Tracheal epithelial cell (primary cell): ENCODE measurements around the gene CLK2. TPM values are rescaled to one million over a fixed set of nuclear protein-coding genes. Genes with fewer than 3 reads are reported as not detected.

Experiments used
- total RNA-seq: library from RNA; depleted of rRNA; stranded (reverse); fragments of >200 nt; gene quantifications from 2 replicates; pipeline ENCODE4 v1.2.1, GENCODE V29; 2014

The CLK2 gene
- 12.6 and 16.4 TPM in 2 replicates for total RNA-seq

DNA sequence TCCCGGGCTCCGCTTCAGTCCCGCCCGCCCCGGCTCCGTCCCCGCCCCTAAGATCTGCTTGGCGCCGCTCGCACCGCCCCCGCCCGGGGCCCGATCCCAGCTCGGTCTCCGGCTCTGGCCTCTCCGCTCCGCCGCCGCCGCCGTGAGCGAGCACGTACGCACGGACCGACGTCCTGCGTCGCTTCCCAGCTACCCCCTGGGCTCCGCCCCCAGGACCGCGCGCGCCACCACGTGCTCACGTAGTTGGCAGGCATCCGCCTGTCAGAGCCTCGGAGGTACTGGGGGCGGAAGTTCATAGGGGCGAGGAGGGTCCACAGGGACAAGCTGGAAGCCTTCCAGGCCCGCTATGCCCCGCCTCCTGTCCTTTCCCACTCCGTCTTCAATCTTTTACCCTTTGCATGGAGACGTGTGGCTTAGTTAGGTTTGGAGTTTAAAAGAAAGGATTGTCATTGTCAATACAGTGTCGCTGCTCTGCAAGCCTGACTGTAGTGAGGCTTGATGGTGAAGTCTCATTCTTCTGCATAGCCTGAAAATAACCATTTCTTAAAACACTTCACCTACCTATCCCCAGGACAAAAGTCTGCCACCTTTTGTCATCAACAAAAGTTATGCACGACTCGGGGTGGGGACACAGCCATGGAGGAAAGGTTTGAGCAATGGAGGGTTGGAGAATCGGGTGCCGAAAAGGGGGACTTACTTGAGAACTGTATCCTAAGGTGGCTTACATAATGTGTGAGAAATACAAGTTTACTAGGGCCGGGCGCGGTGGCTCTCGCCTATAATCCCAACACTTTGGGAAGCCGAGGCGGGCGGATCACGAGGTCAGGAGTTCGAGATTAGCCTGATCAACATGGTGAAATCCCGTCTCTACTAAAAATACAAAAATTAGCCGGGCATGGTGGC, at the start of gene CLK2:
Gene CLK2, minus strand, starts transcription at position 162 of the 903 bp plus-strand sequence. CDS start 2,527 bp downstream, outside the sequence.

DNA sequence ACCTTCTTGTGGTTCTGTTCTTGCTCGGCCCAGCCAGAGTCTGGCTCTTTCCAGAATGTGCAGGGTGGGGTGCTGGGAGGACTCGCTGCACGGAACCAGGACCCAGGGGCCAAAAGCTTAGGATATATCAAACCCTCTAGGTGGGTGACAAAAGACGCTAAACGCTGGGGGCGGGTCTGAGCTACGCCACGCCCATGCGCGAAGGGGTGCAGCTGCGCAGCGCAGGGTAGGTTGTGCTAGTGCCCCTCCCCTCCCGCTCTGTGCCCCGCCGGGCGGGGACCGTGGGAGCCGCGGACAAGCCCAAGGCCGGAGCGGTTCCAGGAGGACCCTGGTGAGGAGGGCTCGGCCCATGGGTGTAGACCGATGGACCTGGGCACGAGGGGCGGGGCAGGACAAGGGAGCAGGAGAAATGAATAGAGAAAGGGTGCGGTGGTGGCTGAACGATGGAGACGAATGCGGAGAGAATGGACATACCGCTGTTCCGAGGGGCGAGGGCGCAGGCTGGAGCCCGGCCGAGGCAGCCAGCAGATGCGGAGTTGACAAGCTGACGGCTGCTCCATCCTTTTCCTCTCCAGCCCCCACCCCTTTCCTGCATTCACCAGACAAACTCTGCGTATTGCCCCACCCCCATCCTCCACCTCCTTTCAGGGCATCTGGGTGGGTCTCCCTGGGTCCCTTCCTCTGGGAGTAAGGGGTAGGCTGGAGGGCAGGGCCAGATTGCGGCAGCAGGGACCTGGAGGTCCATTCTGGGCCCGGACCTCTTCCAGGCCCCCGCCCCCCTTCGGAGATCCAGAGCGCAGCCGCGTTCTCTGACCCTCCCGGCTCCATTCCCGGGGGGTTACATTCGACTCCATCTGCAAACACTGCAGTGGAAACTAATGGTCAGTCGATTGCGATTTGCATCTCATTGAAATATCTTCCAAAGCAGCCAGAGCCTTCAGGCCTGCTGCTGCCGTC, 47.6 kb upstream of the CLK2 start, which contains the start of gene RUSC1:
Gene RUSC1, plus strand, starts transcription at position 234 of the 957 bp plus-strand sequence. CDS start 880 bp downstream, outside the sequence.

DNA sequence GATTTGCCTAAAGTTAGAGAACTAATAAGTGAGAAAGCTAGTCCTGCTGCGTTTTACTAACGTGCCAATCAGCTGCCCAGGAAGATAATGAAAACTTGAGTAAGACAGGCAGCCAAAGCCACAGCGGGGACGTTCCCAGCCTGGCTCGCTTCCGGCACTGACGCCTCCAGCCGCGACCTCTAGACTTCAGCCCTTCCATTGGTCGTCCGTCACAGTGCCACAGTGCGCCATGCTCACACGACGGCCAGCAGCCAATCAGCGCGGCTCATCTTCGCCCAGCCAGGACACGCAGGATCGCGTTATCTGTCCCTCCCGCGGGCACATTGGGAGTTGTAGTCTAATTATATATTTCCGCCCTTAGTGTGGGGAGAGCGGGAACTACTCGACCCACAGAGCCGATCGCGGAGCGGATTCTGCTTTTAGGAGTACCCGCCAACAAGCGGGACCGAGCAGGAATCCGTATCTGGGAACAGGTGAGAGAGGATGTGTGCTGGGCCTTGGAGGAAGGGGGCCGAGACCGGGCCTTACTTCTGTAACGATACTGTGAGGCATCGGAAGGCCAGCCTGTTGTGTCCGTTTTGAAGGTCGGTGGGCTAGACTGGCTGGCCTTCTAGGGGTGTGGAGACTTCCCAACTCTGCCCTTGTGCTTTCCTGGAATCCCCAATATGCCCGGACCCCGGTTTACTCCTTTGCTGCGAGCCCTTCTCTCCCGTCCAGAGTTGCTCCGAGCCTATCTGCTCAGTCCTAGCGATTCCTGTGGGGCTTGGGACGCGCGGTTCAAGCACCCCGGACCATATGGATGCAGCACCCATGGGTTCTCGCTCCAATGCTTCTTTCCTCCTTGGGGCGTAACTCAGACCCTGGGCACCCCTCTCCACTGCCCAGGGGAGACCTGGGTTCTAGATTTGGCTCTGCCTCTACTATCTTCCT, 35.5 kb upstream of the CLK2 start, which contains the start of gene FDPS:
Gene FDPS, plus strand, starts transcription at position 374 of the 930 bp plus-strand sequence. CDS start 924 bp downstream, outside the sequence.

DNA sequence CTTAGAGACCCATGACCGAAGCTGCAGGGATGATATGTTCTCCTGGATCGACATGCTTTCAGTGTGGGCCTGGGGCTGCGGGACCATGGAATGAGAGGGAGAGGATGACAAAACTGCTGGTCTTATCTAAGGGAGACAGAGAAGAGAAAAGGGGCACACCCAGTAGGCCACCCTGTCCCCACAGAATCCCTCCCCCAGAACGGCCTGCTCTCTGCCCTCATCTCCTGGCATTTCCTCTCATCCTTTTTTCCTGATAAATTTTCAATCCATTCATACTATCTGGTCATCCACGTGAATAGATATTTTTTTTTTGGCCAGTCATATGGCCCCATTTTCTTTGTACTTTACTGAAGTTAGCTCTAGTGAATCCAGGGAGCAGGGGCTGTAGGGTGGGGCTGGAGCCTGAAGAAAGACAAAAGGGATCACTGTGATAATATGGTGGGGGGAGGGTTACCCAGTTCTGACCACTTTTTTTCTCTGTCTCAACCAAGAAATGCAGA, 28.1 kb upstream of the CLK2 start, which contains the start of gene PKLR:
Gene PKLR, minus strand, starts transcription at position 97 of the 500 bp plus-strand sequence. Its CDS starts 43 bp downstream, at position 54.

DNA sequence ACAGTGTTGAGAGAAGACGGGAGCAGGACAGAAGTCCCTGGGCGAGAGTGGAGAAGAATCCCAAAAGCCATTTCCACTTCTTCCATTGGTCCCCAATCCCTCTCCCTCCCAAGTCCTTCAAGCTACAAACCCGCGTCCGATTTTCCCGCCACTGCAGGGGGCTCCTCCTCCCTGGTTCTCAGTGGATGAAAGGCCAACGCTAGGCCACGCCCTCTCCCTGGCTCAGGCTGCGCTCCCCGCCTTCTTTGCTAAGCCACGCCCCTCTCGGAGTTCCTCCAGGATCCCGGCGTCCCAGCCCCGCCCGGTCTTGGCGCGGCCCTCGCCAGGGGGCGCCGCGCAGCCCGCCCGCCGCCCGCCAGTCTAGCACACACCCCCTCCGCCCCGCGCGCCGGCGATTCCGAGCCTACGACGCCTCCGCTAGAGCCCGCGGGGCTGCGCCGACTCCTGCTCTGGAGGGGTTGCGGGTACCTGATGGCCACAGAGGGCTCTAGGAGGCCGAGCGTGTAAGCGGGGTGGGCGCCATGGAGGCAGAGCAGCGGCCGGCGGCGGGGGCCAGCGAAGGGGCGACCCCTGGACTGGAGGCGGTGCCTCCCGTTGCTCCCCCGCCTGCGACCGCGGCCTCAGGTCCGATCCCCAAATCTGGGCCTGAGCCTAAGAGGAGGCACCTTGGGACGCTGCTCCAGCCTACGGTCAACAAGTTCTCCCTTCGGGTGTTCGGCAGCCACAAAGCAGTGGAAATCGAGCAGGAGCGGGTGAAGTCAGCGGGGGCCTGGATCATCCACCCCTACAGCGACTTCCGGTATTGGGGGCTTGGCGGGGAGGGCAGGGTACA, 4.0 kb upstream of the CLK2 start, which contains the start of gene HCN3:
Gene HCN3, plus strand, starts transcription at position 394 of the 832 bp plus-strand sequence. Its CDS starts 128 bp downstream, at position 522.

DNA sequence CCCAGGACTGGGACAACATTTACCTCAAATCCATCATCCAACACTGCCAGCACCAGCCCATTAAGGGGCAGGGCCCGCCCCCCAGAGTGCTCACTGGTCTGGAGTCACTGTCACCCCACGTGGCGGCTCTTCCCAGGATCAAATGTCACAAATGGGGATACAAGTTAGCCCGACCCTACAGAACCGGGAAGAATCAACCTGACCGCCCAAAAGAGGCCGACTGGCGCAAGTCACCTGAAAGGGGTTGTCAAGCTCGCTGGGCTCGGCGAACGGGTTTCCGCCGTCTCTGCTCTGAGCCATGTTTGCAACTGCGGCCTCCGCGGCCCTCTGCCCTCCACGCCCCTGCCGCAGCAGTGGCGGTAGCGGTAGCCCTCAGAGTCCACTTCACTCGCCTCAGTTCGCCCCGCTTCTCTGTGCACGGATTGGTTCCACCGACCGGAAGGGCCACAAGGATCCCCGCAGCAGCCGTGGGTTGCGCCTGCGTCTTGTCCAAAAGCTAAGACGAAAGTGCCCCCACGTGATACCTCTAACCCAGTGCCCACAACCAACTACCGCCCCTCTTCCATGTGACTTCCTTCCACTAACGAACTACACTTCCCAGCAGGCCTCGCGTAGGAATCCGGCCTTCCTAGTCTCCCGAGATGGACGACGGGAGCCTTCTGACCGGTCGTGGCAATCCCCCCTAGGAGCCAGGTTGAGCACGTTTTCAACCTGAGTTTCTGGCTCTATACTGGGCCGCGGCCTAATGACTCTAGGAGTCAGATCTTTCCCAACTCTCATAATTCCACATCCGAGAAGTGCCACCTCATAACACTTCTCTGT, 11.2 kb downstream of the CLK2 start, which contains the start of gene SCAMP3:
Gene SCAMP3, minus strand, starts transcription at position 509 of the 822 bp plus-strand sequence. Its CDS starts 209 bp downstream, at position 300.

DNA sequence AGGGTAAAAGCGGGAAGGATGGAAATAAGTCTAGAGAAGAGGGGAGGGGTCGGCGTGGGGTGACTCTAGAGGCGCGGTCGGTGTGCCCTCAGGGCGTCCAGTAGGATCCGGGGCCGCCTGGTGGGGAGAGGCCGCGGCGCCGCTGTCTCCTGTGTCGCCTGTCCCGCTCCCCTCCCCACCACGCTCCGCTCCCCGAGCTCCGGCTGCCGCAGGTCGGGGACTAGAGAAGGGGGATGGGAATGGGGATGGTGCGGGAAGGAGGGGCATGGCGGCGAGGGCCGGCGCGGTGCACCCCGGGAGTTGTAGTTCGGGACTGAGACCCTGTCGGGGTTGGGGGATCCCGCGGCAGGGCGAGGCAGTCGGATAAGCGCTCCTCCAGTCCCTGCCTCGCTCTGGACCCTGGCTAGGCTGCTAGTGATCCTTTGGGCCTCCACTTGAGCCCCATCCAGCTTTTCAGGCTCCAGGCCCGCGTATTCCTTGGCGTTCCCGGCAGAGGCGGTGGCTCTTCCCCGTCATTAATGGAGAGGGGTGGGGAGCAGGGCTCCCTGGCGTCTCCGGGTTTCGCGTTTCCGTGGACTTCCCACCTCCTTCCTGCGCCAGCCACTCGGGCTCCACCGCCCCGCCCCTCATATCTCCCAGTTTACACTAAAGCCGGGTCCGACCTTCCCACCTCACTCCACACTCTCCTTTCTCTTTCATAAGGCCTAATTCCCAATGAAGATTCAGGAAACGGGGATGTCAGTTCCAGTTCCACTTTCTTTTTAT, 17.9 kb downstream of the CLK2 start, which contains the start of gene ENTREP3:
Gene ENTREP3, minus strand, starts transcription at position 241 of the 765 bp plus-strand sequence. CDS start 606 bp downstream, outside the sequence.

Other genes starting within 250 kb of the CLK2 start
- gene DCST2, start 239.7 kb downstream of the CLK2 start, total RNA-seq = 0.64 TPM in 1 of 2 replicates, not detected in the other
- gene DCST1, start 239.7 kb downstream of the CLK2 start, total RNA-seq = 0.21 TPM in 1 of 2 replicates, not detected in the other
- gene ADAM15, start 222.2 kb downstream of the CLK2 start, total RNA-seq = 257 and 285 TPM in 2 replicates
- 15.8 and 18.1 TPM in 2 replicates for gene EFNA4, start 209.8 kb downstream of the CLK2 start, total RNA-seq
- 9.9 and 12.6 TPM in 2 replicates for gene EFNA3, start 194.7 kb downstream of the CLK2 start, total RNA-seq
- gene EFNA1, start 145.6 kb downstream of the CLK2 start, total RNA-seq = 44.8 and 111 TPM in 2 replicates
- gene SLC50A1, start 137.7 kb downstream of the CLK2 start, total RNA-seq = 61.9 and 120 TPM in 2 replicates
- 7.5 and 22.9 TPM in 2 replicates for gene DPM3, start 133.0 kb downstream of the CLK2 start, total RNA-seq
- gene KRTCAP2, start 100.2 kb downstream of the CLK2 start, total RNA-seq = 96.9 and 107 TPM in 2 replicates
- 0.85 and 3.4 TPM in 2 replicates for gene TRIM46, start 99.7 kb downstream of the CLK2 start, total RNA-seq
- gene THBS3, start 65.6 kb downstream of the CLK2 start, total RNA-seq = 12.1 and 14.7 TPM in 2 replicates
- 52.2 and 86.3 TPM in 2 replicates for gene MTX1, start 64.8 kb downstream of the CLK2 start, total RNA-seq
- 5.8 and 10.7 TPM in 2 replicates for gene ENTREP3, start 18.0 kb downstream of the CLK2 start, total RNA-seq
- gene SCAMP3, start 11.1 kb downstream of the CLK2 start, total RNA-seq = 30.4 and 44.5 TPM in 2 replicates
- 0.43 and 0.72 TPM in 2 replicates for gene HCN3, start 4.0 kb upstream of the CLK2 start, total RNA-seq
- gene PKLR, start 27.9 kb upstream of the CLK2 start, total RNA-seq = 0.24 TPM in 1 of 2 replicates, not detected in the other
- gene FDPS, start 35.4 kb upstream of the CLK2 start, total RNA-seq = 183 and 331 TPM in 2 replicates
- 18.6 and 24.1 TPM in 2 replicates for gene RUSC1, start 47.4 kb upstream of the CLK2 start, total RNA-seq